PFSK-1 (cell line): ENCODE data around the gene DNM3.

Source experiments
- FOXP2 ChIP-seq: optimal IDR thresholded peaks from 2 replicates; pipeline ENCODE3; 2011; ENCODE audit warnings: borderline replicate concordance, control low read depth, inconsistent platforms; ENCODE audit not compliant: insufficient read depth; ENCODE audit errors: extremely low read length, extremely low read depth
- POLR2AphosphoS5 ChIP-seq: IDR thresholded peaks from 2 replicates; pipeline ENCODE4 v1.6.1; 2012; ENCODE audit warnings: low read depth, mild to moderate bottlenecking, control low read depth, low read length, moderate library complexity
- SIN3A ChIP-seq: IDR thresholded peaks from 2 replicates; pipeline ENCODE4 v1.6.1; 2012; ENCODE audit warnings: mild to moderate bottlenecking, low read length, moderate library complexity, borderline replicate concordance; ENCODE audit not compliant: insufficient read depth
- TAF1 ChIP-seq: IDR thresholded peaks from 2 replicates; pipeline ENCODE4 v1.6.1; 2012; ENCODE audit warnings: low read length, control low read depth, borderline replicate concordance; ENCODE audit not compliant: insufficient read depth
- TF ChIP-seq, protein P1 (sequence below), 2 experiments: IDR thresholded peaks; 2 replicates each; pipeline versions ENCODE4 v1.6.1 to v1.8.0; 2011 to 2012; ENCODE audit warnings: low read depth in 2 of 2, low read length in 2 of 2, control low read depth in 1 of 2, inconsistent platforms in 1 of 2, mild to moderate bottlenecking in 1 of 2, moderate library complexity in 1 of 2; ENCODE audit not compliant: insufficient read depth in 1 of 2

DNM3 gene

GRCh38 chr1:172283766-172284165 is 442.5 kb downstream of the DNM3 start:
- TF ChIP-seq, protein P1, sequence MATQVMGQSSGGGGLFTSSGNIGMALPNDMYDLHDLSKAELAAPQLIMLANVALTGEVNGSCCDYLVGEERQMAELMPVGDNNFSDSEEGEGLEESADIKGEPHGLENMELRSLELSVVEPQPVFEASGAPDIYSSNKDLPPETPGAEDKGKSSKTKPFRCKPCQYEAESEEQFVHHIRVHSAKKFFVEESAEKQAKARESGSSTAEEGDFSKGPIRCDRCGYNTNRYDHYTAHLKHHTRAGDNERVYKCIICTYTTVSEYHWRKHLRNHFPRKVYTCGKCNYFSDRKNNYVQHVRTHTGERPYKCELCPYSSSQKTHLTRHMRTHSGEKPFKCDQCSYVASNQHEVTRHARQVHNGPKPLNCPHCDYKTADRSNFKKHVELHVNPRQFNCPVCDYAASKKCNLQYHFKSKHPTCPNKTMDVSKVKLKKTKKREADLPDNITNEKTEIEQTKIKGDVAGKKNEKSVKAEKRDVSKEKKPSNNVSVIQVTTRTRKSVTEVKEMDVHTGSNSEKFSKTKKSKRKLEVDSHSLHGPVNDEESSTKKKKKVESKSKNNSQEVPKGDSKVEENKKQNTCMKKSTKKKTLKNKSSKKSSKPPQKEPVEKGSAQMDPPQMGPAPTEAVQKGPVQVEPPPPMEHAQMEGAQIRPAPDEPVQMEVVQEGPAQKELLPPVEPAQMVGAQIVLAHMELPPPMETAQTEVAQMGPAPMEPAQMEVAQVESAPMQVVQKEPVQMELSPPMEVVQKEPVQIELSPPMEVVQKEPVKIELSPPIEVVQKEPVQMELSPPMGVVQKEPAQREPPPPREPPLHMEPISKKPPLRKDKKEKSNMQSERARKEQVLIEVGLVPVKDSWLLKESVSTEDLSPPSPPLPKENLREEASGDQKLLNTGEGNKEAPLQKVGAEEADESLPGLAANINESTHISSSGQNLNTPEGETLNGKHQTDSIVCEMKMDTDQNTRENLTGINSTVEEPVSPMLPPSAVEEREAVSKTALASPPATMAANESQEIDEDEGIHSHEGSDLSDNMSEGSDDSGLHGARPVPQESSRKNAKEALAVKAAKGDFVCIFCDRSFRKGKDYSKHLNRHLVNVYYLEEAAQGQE (IDR thresholded peaks at IDR 0.05; ENCODE audit: insufficient read depth in 1 of 2, low read depth in 2 of 2, low read length in 2 of 2): no peak
- no peak for TF ChIP-seq TAF1

GRCh38 chr1:172286629-172287076 is 445.4 kb downstream of the DNM3 start:
- TF ChIP-seq, protein P1 (IDR thresholded peaks at IDR 0.05; ENCODE audit: insufficient read depth in 1 of 2, low read depth in 2 of 2, low read length in 2 of 2): no peak
- TF ChIP-seq TAF1 (no peak), POLR2AphosphoS5 (no peak), SIN3A (no peak), FOXP2 (no peak)

- no peak for TF ChIP-seq FOXP2
- TF ChIP-seq TAF1: no peak
- no peak for TF ChIP-seq SIN3A
- no peak for TF ChIP-seq POLR2AphosphoS5
- TF ChIP-seq, protein P1 (IDR thresholded peaks at IDR 0.05; ENCODE audit: insufficient read depth in 1 of 2, low read depth in 2 of 2, low read length in 2 of 2): no peak
These were observed 445.9 kb downstream of the DNM3 start for GRCh38 chr1:172287208-172287607.

DNA sequence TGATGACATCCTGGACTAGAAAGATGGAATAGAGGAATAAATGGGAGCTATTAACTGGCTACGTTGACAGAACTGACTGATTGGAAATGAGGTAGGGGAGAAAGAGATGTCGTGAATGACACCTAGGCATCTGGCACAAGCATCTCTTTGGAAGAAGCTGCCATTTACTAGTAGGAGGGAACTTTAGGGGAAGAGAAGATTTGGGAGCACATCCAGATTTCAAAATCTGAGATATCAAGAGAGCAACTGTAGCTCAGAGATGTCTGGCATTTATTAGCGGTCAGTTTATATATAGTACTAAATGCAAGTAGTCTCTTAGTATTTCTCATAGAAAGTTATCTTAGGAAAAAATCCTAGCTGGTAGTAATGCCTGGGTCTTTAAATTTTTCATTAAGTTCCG is 447.3 kb downstream of the DNM3 start:
- TF ChIP-seq TAF1 (no peak), SIN3A (no peak), FOXP2 (no peak), POLR2AphosphoS5 (no peak)
- TF ChIP-seq, protein P1 (IDR thresholded peaks at IDR 0.05; ENCODE audit: insufficient read depth in 1 of 2, low read depth in 2 of 2, low read length in 2 of 2): no peak

DNA sequence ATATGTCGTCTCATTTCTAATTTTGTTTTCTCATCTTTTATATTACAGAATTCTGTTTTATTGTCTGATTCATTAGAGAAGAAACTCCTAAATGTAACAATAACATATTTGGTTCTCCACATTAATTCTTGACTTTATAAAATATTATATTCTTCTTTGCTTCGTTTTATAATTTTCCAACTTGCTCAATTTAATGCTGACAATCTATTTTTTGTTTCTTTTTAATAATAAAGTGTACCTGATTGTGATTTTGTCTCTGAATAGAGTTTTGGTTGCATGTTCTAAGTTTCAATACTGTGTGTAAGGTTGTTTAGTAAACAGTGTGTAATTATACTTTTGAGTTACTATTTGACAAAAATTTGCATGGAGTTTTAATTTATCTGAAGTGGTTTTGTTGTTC is 448.1 kb downstream of the DNM3 start:
- TF ChIP-seq SIN3A: no peak
- TF ChIP-seq FOXP2: no peak
- TF ChIP-seq POLR2AphosphoS5: no peak
- no peak for TF ChIP-seq TAF1
- TF ChIP-seq, protein P1 (IDR thresholded peaks at IDR 0.05; ENCODE audit: insufficient read depth in 1 of 2, low read depth in 2 of 2, low read length in 2 of 2): no peak
